Islet of Langerhans (tissue), 1 donor: ENCODE measurements around the gene NCOA1.
"Not testable (repeated sequence)": the region's sequence is repeated elsewhere in the genome, so short reads cannot be mapped to it uniquely, and the experiment has no call there.

Experiments
- FAIRE-seq: peaks from one replicate; lab custom pipeline; 2011; peaks lifted over from hg19 to GRCh38; lab: Jason Lieb, UNC

NCOA1 gene

GRCh38 chr2:24490690-24491541 lies at the start of gene NCOA1:
TSS of gene NCOA1 (plus strand) at chr2:24491254. CDS start at chr2:24658678, 167,424 bp downstream.
- FAIRE-seq, result no peak

GRCh38 chr2:24448797-24449196 lies 42.3 kb upstream of the NCOA1 start:
- no peak for FAIRE-seq

- peak; percentile 56 for FAIRE-seq
Observed at GRCh38 chr2:24449344-24449743, 41.7 kb upstream of the NCOA1 start.

GRCh38 chr2:24451805-24452501 lies 39.1 kb upstream of the NCOA1 start:
- FAIRE-seq, result no peak

GRCh38 chr2:24452502-24452885 lies 38.6 kb upstream of the NCOA1 start:
- FAIRE-seq, result no peak

GRCh38 chr2:24453379-24454073 lies 37.5 kb upstream of the NCOA1 start:
- FAIRE-seq, result no peak

GRCh38 chr2:24454294-24454693 lies 36.8 kb upstream of the NCOA1 start:
- FAIRE-seq, result no peak

- no peak for FAIRE-seq
Observed at GRCh38 chr2:24456599-24457556, 34.2 kb upstream of the NCOA1 start.

GRCh38 chr2:24457696-24458386 lies 33.2 kb upstream of the NCOA1 start:
- FAIRE-seq, result no peak

GRCh38 chr2:24459224-24460161 lies 31.6 kb upstream of the NCOA1 start:
- FAIRE-seq, result no peak

- FAIRE-seq, result no peak
Observed at GRCh38 chr2:24461685-24462084, 29.4 kb upstream of the NCOA1 start.

GRCh38 chr2:24463271-24463670 lies 27.8 kb upstream of the NCOA1 start:
- no peak for FAIRE-seq

- no peak for FAIRE-seq
Observed at GRCh38 chr2:24466871-24467870, 23.9 kb upstream of the NCOA1 start.

GRCh38 chr2:24468453-24468852 lies 22.6 kb upstream of the NCOA1 start:
- not testable (repeated sequence) for FAIRE-seq

GRCh38 chr2:24469148-24469650 lies 21.9 kb upstream of the NCOA1 start:
- FAIRE-seq, result no peak

- no peak for FAIRE-seq
Observed at GRCh38 chr2:24471662-24472061, 19.4 kb upstream of the NCOA1 start.

GRCh38 chr2:24472416-24472815 lies 18.6 kb upstream of the NCOA1 start:
- no peak for FAIRE-seq

- FAIRE-seq, result no peak
Observed at GRCh38 chr2:24473626-24474025, 17.4 kb upstream of the NCOA1 start.

GRCh38 chr2:24474053-24474452 lies 17.0 kb upstream of the NCOA1 start:
- no peak for FAIRE-seq
